Keratinocyte (primary cell): ENCODE data around the gene NR6A1.

Experiments
- EZH2 ChIP-seq: IDR thresholded peaks from one replicate; pipeline ENCODE4 v1.6.1; 2012; ENCODE audit warnings: inconsistent platforms, mild to moderate bottlenecking, low read length, moderate library complexity
- TF ChIP-seq, protein P1 (sequence below), 3 experiments: IDR thresholded peaks in 1 of 3; conservative IDR thresholded peaks in 1 of 3; optimal IDR thresholded peaks in 1 of 3; 2 replicates in 2 of 3; 3 replicates in 1 of 3; pipeline versions ENCODE3 to v1.5.1; 2011; ENCODE audit warnings: low read length in 3 of 3, mild to moderate bottlenecking in 3 of 3, moderate library complexity in 2 of 3, control low read depth in 1 of 3, inconsistent platforms in 1 of 3; ENCODE audit not compliant: insufficient read depth in 2 of 3; ENCODE audit errors: extremely low read depth in 1 of 3

DNA sequence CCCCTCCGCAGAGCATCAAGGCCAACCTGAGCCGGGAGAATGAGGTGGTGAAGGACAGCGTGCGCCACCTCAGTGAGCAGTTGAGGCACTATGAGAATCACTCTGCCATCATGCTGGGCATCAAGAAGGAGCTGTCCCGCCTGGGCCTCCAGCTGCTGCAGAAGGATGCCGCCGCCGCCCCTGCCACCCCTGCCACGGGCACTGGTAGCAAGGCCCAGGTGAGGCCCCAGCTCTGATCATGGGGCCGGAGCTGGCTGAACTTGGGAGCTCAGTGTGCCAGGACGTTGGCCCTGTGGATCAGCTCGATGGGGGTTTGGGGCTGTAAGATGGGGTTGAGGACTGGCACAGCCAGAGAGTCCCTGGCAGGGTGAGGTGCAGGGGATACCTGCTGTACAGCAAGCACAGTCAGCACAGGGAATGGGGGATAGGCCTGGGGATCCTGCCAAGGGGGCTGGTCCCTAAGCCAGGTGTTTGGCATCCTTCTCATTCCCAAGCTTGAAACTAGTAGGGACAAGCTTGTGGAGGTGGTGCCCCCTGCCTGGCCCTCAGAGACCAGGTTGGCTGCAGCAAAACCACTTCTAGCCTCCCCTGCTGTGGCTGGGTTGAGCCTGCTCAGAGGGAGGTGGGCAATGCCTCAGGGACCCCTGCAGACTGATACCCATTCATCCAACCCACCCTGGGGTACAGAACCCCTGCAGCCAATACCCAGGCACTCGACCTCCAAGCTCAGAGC lies 28.3 kb upstream of the NR6A1 start:
- TF ChIP-seq, protein P1, sequence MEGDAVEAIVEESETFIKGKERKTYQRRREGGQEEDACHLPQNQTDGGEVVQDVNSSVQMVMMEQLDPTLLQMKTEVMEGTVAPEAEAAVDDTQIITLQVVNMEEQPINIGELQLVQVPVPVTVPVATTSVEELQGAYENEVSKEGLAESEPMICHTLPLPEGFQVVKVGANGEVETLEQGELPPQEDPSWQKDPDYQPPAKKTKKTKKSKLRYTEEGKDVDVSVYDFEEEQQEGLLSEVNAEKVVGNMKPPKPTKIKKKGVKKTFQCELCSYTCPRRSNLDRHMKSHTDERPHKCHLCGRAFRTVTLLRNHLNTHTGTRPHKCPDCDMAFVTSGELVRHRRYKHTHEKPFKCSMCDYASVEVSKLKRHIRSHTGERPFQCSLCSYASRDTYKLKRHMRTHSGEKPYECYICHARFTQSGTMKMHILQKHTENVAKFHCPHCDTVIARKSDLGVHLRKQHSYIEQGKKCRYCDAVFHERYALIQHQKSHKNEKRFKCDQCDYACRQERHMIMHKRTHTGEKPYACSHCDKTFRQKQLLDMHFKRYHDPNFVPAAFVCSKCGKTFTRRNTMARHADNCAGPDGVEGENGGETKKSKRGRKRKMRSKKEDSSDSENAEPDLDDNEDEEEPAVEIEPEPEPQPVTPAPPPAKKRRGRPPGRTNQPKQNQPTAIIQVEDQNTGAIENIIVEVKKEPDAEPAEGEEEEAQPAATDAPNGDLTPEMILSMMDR (optimal IDR thresholded peaks at IDR 0.05 in 1 of 3, IDR thresholded peaks at IDR 0.05 in 1 of 3, conservative IDR thresholded peaks at IDR 0.05 in 1 of 3; ENCODE audit: extremely low read depth in 1 of 3, insufficient read depth in 2 of 3, low read length in 3 of 3), result no peak
- no peak for TF ChIP-seq EZH2
